HG02970 (cell line): Measurements from ENCODE around the gene RBP3.
"Not testable (repeated sequence)": the region's sequence is repeated elsewhere in the genome, so short reads cannot be mapped to it uniquely, and the experiment has no call there.

ENCODE experiments used
- ATAC-seq: cut with Tn5 transposase; IDR thresholded peaks from one replicate; pipeline ENCODE4 v1.9.1; 2021; ENCODE audit warnings: mild to moderate bottlenecking, moderate library complexity, moderate number of reproducible peaks; ENCODE audit not compliant: unreplicated experiment, low FRiP score

Gene RBP3

DNA sequence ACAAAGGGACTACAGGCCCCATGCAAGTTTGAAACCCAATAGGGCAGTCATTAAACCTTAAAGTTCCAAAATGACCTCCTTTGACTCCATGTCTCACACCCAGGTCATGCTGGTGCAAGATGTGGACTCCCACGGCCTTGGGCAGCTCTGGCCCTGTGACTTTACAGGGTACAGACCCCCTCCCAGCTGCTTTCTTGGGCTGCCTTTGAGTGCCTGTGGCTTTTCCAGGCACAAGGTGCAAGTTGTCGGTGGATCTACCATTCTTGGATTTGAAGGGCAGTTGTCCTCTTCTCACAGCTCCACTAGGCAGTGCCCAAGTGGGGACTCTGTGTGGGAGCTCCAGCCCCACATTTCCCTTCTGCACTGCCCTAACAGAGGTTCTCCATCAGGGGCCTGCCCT, 37.9 kb downstream of the RBP3 start:
- ATAC-seq = not testable (repeated sequence)

DNA sequence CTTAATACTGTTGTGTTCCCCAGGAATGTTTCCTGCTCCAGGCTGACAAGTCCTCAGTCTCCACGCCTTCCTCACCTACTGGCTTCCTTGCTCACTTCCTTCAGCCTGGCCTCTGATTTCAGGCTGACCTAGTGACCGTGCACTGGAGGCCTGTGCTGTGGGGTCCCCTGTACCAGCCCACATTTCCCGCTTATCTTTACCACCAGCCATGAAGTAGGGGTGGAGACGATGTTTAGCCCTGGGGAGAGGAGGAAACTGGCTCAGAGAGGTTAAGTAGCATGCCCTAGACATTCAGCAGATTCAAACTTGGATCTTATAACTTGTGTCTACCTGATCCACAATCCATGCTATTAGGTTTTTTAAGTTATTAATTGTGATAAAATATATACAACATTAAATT, 40.7 kb downstream of the RBP3 start:
- no peak for ATAC-seq

DNA sequence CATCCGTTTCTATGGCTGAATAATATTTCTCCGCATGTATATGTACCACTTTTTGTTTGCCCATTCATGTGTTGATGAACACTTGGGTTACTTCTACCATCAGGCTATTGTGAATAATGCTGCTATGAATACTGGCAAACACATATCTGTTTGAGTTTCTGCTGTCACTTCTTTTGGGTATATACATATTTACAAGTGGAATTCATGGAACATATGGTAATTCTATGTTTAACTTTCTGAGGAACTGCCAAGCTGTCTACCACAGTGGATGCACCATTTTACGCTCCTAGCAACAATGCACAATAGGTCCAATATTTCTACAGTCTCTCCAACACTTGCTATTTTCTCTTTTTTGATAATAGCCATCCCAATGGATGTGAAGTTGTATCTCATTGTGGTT, 41.5 kb downstream of the RBP3 start:
- ATAC-seq = no peak

DNA sequence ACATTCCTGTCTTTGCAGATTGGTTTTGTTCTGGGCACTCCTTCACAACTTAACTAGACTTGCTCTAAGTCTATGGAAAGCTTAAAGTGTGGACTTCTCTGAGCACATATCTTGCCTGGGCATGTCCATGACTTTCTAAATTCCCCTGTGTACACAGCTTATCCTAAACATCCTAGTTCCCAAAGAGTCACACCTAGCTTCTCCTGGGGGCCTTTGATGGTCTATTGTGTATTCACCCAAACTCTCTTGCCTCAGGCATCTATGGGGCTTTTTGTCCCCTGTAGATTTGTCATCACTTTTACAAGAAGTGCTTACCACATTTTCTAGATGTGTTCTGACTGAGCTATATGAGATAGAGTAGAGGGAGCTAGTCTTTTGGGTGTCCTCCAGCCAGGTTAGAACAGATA, 48.2 kb downstream of the RBP3 start:
- ATAC-seq = no peak

DNA sequence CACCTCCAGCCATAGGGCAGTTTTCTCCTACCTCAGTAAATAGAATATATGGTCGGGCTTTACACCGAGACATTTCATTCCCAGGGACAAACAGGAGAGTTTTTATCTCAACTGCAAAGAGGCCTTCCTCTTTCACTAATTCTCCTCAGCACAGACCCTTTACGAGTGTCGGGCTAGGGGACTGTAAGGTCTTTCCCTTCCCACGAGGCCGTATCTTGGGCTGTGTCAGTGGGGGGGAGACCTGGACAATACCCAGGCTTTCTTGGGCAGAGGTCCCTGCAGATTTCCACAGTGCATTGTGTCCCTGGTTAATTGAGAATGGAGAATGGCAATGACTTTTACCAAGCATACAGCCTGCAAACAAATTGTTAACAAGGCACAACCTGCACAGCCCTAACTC, 49.1 kb downstream of the RBP3 start:
- ATAC-seq = no peak

DNA sequence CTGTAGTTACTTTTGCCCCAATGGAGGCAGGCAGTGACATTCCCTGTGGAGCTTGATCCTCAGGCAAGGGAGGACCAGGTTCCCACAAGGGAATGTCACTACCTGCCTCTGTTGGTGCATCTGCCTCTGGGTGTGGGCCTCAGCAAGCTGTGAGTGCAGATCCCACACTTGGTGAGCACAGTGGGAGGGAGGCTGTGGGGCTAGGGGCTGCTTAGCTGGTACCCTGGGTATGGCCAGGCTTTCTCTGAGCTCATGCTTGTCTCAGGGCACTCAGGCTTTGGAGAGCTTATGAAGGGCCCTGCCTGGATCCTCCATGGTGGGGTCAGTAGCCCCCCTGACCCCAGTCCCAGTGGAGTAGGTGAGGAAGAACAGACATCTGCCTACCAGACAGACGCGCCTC, 52.1 kb downstream of the RBP3 start:
- no peak for ATAC-seq

DNA sequence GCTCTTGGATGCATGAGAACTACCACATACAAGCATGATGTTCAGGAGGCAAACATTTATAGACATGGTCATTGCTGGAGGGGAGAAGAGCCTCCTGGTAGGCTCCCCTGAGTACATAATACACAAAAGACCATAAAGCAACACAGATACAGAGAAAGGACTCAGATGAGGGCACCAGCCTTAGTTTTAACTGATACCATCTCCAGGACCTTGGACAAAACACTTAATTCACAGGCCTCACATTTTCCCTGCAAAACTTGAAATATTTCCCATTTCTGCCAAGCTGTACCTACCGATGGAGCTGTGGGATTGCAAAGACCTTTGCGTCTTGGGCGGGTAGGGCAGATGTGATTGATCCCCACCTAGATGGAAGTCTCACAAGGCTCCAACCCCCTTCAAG, 52.6 kb downstream of the RBP3 start:
- no peak for ATAC-seq

DNA sequence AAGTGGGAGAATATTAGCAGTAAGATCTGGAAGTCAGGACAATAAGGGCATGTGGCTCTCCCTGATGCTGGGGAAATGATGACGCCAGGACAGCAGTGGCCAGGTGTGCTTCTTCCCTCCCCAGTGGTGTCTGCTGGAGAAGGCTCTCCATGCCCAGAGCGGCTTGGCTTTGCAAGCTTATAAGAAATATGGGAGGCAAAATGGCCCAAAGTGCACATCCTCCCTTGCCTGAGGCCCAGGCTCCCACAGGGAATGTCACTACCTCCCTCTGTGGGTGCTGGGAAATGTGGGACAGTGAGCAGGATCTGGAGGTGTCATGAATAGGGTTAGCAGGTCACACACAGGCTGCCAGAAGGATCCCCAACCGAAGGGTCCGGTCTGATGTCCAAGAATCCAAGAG, 53.0 kb downstream of the RBP3 start:
- ATAC-seq = no peak

DNA sequence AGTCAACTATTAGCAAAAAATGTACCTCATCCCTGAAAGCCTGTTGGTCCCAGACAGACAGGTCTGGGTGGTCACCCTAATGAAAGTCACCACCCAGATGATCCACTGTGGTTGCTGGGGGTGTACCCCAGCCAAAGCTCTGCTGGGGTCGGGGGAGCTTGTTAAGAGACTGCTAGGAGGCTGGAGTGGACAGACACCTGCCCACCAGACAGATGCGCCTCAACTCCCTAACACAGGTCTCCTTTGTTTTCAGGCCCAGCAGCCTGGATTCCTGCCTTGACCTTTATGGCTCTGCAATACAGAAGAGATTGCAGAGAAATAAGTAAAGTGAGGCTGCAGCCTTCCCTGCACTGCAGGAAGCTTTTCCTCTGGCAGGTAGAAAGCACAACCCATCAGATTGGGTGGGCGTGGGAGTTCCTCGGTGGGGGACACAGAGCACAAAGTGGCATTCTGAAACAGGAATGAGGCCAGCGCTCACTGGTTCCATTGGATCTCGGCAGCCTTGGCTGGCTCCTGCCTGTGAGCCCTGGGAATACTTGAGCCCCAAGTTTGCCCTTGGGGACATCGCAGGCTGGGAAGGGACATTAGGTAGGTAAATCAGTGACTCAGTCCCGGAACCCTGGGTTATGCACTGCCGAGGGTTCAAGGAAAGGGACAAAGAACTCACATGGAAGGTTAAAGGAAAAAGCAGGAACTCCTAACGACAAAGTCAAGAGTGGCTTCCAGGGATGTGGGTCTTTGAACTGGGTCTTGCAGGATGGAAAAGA, 53.9 kb downstream of the RBP3 start:
- ATAC-seq = no peak

DNA sequence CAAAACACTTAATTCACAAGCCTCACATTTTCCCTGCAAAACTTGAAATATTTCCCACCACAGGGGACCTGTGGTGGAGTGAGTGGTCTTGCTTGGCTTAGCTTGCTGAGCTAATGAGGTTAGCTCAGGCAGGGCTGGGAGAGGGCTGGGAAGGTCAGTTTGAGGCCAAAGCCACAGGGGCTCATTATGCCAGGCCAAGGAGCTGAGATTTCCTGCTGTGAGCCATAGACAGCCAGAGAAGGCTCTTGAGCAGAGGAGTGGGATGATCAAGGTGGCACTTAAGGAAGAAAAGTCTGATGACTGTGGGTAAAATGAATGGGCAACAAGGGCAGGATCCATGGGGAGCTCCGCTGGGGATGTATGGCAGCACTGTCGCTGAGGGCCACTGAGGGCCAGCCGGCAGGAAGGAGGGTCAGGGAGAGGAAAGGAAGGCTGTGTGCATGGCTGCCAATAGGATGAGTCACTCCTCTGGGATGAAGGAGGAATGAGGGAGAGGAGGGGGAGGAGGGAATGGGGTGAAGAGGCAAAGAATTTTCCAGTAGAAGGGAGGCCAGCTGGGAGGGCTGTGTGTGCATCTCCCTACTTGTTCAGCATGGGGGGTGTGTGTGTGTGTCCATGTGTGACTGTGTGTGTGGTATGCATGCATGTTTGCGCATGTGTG, 54.6 kb downstream of the RBP3 start:
- ATAC-seq = no peak

DNA sequence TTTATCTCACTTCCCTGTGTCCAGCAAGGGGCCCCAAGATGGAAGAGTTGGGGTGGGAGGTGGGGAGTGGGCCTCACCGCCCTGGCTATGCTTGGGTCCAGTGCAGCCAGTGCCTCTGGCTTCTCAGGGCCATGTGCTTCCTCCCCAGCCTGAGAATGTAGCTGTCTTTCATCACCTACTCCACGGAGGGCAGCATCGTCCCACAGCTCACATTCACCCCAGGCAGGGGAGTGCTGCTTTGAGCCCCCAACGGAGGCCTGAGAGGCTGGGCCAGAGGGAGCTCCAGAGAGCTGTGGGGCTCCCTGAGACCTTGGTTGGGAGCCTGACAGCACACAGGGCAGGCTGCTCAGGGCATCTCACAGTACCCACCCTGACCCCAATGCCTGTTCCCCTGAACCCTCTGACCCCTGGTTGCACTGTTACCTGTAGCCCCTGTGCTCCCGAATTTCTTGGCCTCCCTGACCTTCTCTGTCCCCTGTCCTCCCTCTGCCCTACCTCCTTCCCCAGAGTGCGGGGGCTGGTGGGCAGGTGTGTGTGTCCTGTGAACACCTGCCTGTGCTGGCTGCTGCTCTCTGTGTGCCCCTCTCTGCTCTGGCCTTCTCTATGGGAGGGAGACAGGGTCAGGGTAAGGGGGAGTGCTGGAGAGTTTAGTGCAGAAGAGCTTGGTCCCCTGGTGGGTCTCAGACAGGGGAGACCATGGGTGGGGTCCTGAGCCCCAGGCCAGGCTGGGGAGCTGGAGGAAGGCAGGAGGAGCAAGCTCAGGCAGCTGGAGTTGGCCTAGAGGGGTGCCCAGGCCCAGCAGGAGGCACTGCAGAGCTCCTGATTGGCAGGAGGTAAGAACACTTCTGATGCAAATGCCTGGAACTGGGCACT, 55.5 kb downstream of the RBP3 start:
- ATAC-seq = no peak

DNA sequence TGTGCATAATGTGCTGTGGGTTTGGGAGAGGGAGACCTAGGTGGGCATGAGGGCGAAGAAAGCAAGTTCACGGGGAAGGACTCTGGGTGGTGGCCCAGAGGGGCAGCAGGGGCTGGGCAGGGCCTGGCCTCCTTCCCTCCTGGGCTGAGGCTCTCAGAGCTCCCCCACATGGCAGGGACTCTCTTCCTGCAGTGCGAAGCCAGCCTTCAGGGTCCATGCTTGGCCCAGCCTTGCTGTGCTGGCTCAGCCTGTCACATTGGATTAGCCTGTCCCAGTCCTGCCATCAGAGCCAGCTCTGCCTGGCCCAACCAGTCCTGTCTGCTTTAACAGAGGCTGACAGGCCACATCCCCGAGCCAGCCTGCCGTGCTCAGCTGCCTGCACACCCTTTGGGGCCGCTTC, 56.3 kb downstream of the RBP3 start:
- no peak for ATAC-seq

DNA sequence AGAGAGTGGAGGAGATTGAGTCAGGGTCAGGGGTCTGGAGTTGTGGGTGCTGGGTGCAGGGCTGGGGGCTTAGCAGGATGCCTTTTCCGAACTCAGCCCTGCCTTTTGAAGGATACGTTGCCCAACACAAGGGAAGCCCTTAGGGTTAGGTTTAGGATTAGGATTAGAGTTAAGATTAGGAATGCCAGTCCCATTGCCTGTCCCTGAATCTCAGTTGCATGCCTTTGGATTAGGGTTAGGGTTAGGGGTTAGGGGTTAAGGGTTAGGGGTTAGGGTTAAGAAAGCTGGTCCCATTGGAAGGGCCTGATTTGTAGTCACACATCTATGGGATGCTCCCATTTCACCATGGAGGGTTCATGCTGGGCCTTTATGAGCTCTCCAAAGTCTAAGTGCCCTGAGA, 56.8 kb downstream of the RBP3 start:
- no peak for ATAC-seq

DNA sequence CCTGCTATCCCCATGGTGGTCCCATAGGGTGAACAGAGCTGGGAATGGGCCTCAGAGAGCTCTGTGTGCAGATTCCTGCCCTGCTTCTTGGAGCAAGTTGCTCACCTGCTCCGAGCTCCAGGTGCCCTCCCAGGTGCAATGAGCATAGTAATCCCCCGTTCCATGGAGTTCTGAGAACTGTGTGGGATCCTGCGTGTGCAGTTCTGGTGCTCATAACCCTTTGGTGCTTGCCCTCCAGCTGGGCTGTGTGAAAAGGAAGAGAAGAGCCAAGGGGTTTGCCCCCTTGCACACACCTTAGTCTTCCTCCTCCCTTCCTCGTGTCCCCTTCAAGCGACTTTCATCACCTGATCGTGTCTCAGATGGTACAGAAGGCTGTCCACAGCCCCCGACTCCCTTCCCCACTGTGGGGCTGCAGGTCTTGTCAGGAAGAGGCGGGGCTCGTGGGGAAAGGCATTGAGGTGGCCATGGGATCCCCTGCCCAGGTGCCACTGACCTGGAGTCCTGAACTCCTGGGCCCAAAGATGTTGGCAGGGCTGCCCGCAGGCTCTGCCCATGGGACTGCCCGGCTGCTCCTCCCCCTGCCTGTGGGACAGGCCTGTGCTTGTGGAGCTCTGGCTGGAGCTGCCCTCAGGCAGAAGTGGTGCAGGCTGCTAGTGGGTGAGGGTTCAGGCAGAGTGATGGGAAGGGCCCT, 57.8 kb downstream of the RBP3 start:
- no peak for ATAC-seq

DNA sequence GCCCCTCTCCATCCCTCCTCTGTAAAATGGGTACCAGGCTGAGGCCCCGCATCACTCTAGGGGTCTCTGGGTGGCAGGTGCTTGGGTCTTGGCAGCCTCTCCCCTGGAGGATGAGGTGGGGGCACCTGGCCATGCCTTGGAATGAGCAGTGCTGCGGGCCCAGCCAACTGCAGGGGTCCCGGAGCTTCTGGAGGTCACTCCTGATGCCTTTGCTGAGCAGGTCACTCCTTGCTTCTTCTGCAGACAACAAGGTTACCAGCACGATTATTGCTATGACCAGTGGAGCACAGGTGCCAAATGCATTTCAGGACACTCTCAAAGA, 58.3 kb downstream of the RBP3 start:
- ATAC-seq = no peak

DNA sequence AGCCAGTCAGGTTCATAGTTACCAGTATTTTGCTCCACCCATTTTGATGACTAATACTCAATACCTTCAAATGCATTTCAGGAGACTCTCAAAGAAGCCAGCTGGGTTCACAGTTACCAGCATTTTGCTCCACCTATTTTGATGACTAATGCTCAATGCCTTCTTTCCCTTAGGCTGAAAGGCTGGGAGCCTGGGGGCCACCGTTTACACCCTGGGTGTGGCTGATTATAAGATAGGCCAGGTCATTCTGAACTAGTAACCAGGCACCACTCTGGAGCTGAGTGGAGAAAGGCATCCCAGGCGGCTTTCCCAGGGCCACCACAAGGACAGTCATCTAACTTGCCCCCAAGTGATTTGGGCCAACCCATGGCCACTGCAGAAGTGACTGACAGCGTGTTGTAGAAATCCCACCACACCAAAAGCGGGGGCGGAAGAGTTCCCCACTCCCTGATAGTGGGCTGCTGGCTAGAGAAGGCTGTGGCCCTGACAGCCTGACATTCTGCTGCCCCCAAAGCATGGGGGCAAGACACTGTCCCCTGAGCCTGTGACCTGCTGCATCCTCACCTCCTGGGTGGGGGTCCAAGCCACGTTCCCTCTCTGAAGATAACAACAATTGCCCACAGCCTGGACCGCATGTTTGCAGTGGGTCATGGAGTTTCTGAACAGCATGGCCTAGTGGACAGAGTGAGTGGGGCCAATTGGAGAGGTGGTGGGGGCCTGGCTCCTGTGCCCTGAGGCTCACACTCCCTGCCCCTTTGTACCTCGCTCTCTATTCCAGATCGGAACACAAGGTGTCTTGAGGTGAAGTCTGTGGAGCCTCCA, 58.9 kb downstream of the RBP3 start:
- no peak for ATAC-seq
